A549 (cell line): ENCODE measurements around the gene SEMA6D. TPM values are rescaled to one million over a fixed set of nuclear protein-coding genes. Genes with fewer than 3 reads are reported as not detected.

Experiments
- ATAC-seq, 2 experiments: fragments of 200-7000 bp in 1 of 2; fragments of >200 bp in 1 of 2; cut with Nextera tagmentation in 1 of 2; cut with Tn5 transposase in 1 of 2; 3 replicates each; pipeline versions ENCODE4 v1.8.0 to v1.9.1; 2018 to 2020; ENCODE audit warnings: mild to moderate bottlenecking in 1 of 2, moderate library complexity in 1 of 2
- CTCF ChIA-PET: fragments of 300-600 bp; sonication (Branson Sonifier 250); formaldehyde crosslinking; extraction: SDS; loops from one replicate; lab custom pipeline; 2021; ENCODE audit warnings: antibody characterized with exemption, inconsistent platforms; lab: Yijun Ruan, JAX
- POLR2A ChIA-PET: fragments of 350-600 bp; formaldehyde crosslinking; extraction: SDS; loops from one replicate; lab custom pipeline; 2021; ENCODE audit warnings: antibody characterized with exemption, inconsistent platforms; lab: Yijun Ruan, JAX
- DNase-seq, 2 experiments: peaks; one replicate each; pipeline versions ENCODE4 v3.0.0 to v3.0.0-alpha.2; 2011 to 2016; ENCODE audit warnings: low read depth in 1 of 2, low spot score in 1 of 2
- FAIRE-seq: peaks from 2 replicates; lab custom pipeline; 2011; peaks lifted over from hg19 to GRCh38; lab: Jason Lieb, UNC
- H3K27ac ChIP-seq, 2 experiments: fragments of >200 bp; sonication (Bioruptor Twin); formaldehyde crosslinking; 3 replicates each; pipeline ENCODE4 v1.5.1; 2016 to 2017
- H3K4me1 ChIP-seq: fragments of >200 bp; sonication (Bioruptor Twin); formaldehyde crosslinking; 3 replicates; pipeline ENCODE4 v1.6.1; 2016
- H3K4me2 ChIP-seq: fragments of >200 bp; sonication (Bioruptor Twin); formaldehyde crosslinking; 3 replicates; pipeline ENCODE4 v1.6.1; 2016
- H3K4me3 ChIP-seq: fragments of >200 bp; sonication (Bioruptor Twin); formaldehyde crosslinking; 3 replicates; pipeline ENCODE4 v1.5.1; 2016
- H3K9me3 ChIP-seq: fragments of >200 bp; sonication (Bioruptor Twin); formaldehyde crosslinking; 3 replicates; pipeline ENCODE4 v1.6.1; 2016
- BHLHE40 ChIP-seq: IDR thresholded peaks from 2 replicates; pipeline ENCODE4 v1.6.1; 2012; ENCODE audit warnings: low read depth, low read length, inconsistent platforms
- CBX2 ChIP-seq: fragments of 200-600 bp; sonication (generic); IDR thresholded peaks from 2 replicates; pipeline ENCODE4 v1.6.1; 2016; ENCODE audit warnings: low read depth, mild to moderate bottlenecking, borderline replicate concordance
- CBX8 ChIP-seq: fragments of 200-600 bp; sonication (generic); IDR thresholded peaks from 2 replicates; pipeline ENCODE4 v1.6.1; 2016
- EHMT2 ChIP-seq: fragments of 200-600 bp; sonication (generic); IDR thresholded peaks from 2 replicates; pipeline ENCODE4 v1.6.1; 2016; ENCODE audit warnings: antibody characterized with exemption, low read depth, mild to moderate bottlenecking, moderate library complexity
- ESRRA ChIP-seq: fragments of 150-350 bp; IDR thresholded peaks from 2 replicates; pipeline ENCODE4 v1.6.1; 2014; ENCODE audit warnings: mild to moderate bottlenecking, low read length, borderline replicate concordance
- FOSB ChIP-seq: fragments of 250-450 bp; sonication (Bioruptor Pico); IDR thresholded peaks from 2 replicates; pipeline ENCODE4 v1.5.0; 2020; ENCODE audit warnings: mild to moderate bottlenecking, moderate library complexity
- FOSL2 ChIP-seq, 2 experiments: fragments of 450-650 bp in 1 of 2; fragments of >200 bp in 1 of 2; sonication (Bioruptor Twin) in 1 of 2; formaldehyde crosslinking; IDR thresholded peaks; 2 replicates each; pipeline versions ENCODE4 v1.5.0 to v1.6.1; 2016 to 2020; ENCODE audit warnings: mild to moderate bottlenecking in 1 of 2, moderate library complexity in 1 of 2
- HEYL ChIP-seq: fragments of 250-450 bp; sonication (Bioruptor Pico); IDR thresholded peaks from 2 replicates; pipeline ENCODE4 v1.8.0; 2021; ENCODE audit warnings: mild to moderate bottlenecking, moderate library complexity
- JUN ChIP-seq, 2 experiments: fragments of >200 bp; sonication (Bioruptor Twin); formaldehyde crosslinking; IDR thresholded peaks; 2 replicates in 1 of 2; 3 replicates in 1 of 2; pipeline ENCODE4 v1.6.1; 2016 to 2017
- JUNB ChIP-seq: fragments of >200 bp; sonication (Bioruptor Twin); formaldehyde crosslinking; IDR thresholded peaks from 2 replicates; pipeline ENCODE4 v1.6.1; 2016
- KDM1A ChIP-seq: fragments of 200-600 bp; sonication (generic); IDR thresholded peaks from 2 replicates; pipeline ENCODE4 v1.6.1; 2016; ENCODE audit warnings: low read depth, mild to moderate bottlenecking
- MAFK ChIP-seq: fragments of 450-650 bp; IDR thresholded peaks from 2 replicates; pipeline ENCODE4 v1.6.1; 2014; ENCODE audit not compliant: partially characterized antibody
- MAZ ChIP-seq: fragments of 150-350 bp; IDR thresholded peaks from 2 replicates; pipeline ENCODE4 v1.6.1; 2014; ENCODE audit warnings: antibody characterized with exemption, low read depth, low read length, borderline replicate concordance
- NR3C1 ChIP-seq: fragments of >200 bp; sonication (Bioruptor Twin); formaldehyde crosslinking; IDR thresholded peaks from 3 replicates; pipeline ENCODE4 v1.6.1; 2017
- PHF8 ChIP-seq: fragments of 200-600 bp; sonication (generic); IDR thresholded peaks from 2 replicates; pipeline ENCODE4 v1.6.1; 2016; ENCODE audit warnings: low read depth, mild to moderate bottlenecking, antibody characterized with exemption, moderate library complexity, borderline replicate concordance
- POLR2A ChIP-seq: IDR thresholded peaks from 2 replicates; pipeline ENCODE4 v1.6.1; 2012; ENCODE audit warnings: mild to moderate bottlenecking, low read length
- POLR2AphosphoS2 ChIP-seq: conservative IDR thresholded peaks from 2 replicates; pipeline ENCODE4 v1.6.1; 2012; ENCODE audit warnings: low read length, improper control_type of control experiment, inconsistent platforms
- RAD21 ChIP-seq, 2 experiments: fragments of >200 bp in 1 of 2; sonication (Bioruptor Twin) in 1 of 2; formaldehyde crosslinking in 1 of 2; IDR thresholded peaks in 1 of 2; conservative IDR thresholded peaks in 1 of 2; 2 replicates in 1 of 2; 3 replicates in 1 of 2; pipeline ENCODE4 v1.6.1; 2012 to 2018; ENCODE audit warnings: inconsistent platforms in 1 of 2
- RARB ChIP-seq: fragments of 250-450 bp; sonication (Bioruptor Pico); IDR thresholded peaks from 2 replicates; pipeline ENCODE4 v1.8.0; 2021; ENCODE audit warnings: mild to moderate bottlenecking, moderate library complexity
- RFX5 ChIP-seq: fragments of 450-650 bp; IDR thresholded peaks from 2 replicates; pipeline ENCODE4 v1.7.1; 2014; ENCODE audit warnings: antibody characterized with exemption, mild to moderate bottlenecking, moderate library complexity
- SMC3 ChIP-seq: fragments of >200 bp; sonication (Bioruptor Twin); formaldehyde crosslinking; IDR thresholded peaks from 3 replicates; pipeline ENCODE4 v1.6.1; 2018; ENCODE audit warnings: inconsistent platforms
- SREBF2 ChIP-seq: fragments of 450-650 bp; IDR thresholded peaks from 2 replicates; pipeline ENCODE4 v1.6.1; 2014; ENCODE audit warnings: mild to moderate bottlenecking, moderate library complexity
- TFCP2L1 ChIP-seq: fragments of 250-450 bp; sonication (Bioruptor Pico); IDR thresholded peaks from 2 replicates; pipeline ENCODE4 v1.5.0; 2021; ENCODE audit warnings: mild to moderate bottlenecking
- ZFP36 ChIP-seq: fragments of 450-650 bp; IDR thresholded peaks from 2 replicates; pipeline ENCODE4 v1.6.1; 2014; ENCODE audit warnings: borderline replicate concordance; ENCODE audit not compliant: partially characterized antibody
- WGBS: methylation state at CpG from one replicate; pipeline ENCODE4 v1.1.6; 2017; ENCODE audit errors: missing lambda C conversion rate; 5-methylcytosine and 5-hydroxymethylcytosine counted together
- polyA plus RNA-seq, 4 experiments: library from polyadenylated mRNA; depleted of rRNA in 3 of 4; stranded (reverse); fragments of >200 nt; fragmentation: RNase III in 1 of 4; extraction: RNeasy Plus Mini Kit Qiagen cat#74134 plus additional on column Dnase treatment in 1 of 4; gene quantifications; 2 replicates in 3 of 4; 3 replicates in 1 of 4; pipeline ENCODE4 v1.2.3, GENCODE V29; 2011 to 2017
- TF ChIP-seq, protein P1 (sequence below): IDR thresholded peaks from 2 replicates; pipeline ENCODE4 v1.6.1; 2012; ENCODE audit warnings: low read depth, borderline replicate concordance
- TF ChIP-seq, protein P2 (sequence below): IDR thresholded peaks from 2 replicates; pipeline ENCODE4 v1.6.1; 2012
- TF ChIP-seq, protein P3 (sequence below): fragments of 450-650 bp; IDR thresholded peaks from 2 replicates; pipeline ENCODE4 v1.6.1; 2014; ENCODE audit warnings: antibody characterized with exemption
- TF ChIP-seq, protein P4 (sequence below): fragments of 200-600 bp; sonication (generic); IDR thresholded peaks from 2 replicates; pipeline ENCODE4 v1.6.1; 2016; ENCODE audit warnings: antibody characterized with exemption, mild to moderate bottlenecking, moderate library complexity
- TF ChIP-seq, protein P5 (sequence below): fragments of >200 bp; sonication (Bioruptor Twin); formaldehyde crosslinking; IDR thresholded peaks from 3 replicates; pipeline ENCODE4 v1.5.1; 2016
- TF ChIP-seq, protein P6 (sequence below): fragments of 250-450 bp; sonication (Bioruptor Pico); IDR thresholded peaks from 2 replicates; pipeline ENCODE4 v1.5.0; 2020; ENCODE audit warnings: low read depth, mild to moderate bottlenecking, moderate library complexity
- TF ChIP-seq, protein P7 (sequence below): IDR thresholded peaks from 2 replicates; pipeline ENCODE4 v1.6.1; 2012

SEMA6D gene
- polyA plus RNA-seq, 2 of the 4 experiments (the other 2 are of a cell fraction) = not detected

DNA sequence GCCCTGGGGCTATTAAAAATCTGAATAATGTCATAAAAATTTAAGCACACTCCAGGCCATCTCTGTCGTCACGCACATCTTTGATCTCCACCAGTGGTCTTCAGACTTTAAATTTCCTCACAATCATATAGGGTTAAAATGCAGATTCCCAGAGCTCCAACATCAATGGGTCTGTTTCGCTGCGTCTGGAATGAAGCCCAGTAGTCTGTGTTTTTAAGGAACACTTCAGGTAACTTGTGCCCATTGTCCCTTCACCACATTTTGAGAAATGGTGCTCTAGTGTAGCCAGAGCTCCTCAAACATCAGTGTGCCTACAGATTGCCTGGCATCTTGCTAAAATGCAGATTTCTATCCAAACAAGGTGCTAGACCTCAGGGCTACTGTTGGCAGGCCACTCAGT, 9.8 kb downstream of the SEMA6D start:
- POLR2A ChIA-PET = no interaction called here
- no peak overlapping the region for H3K4me2 ChIP-seq
- no peak overlapping the region for H3K4me3 ChIP-seq
- 30% methylated on average over 4 of the region's 4 CpGs for WGBS
- no peaks in the 10 kb centered on the region for H3K9me3 ChIP-seq
- TF ChIP-seq NR3C1 (no peak), CBX2 (no peak), KDM1A (no peak), MAZ (no peak), HEYL (CRISPR knock-in tag) (no peak), PHF8 (no peak), EHMT2 (no peak), ZFP36 (no peak), JUN (IDR thresholded peaks at IDR 0.05) (no peak), FOSL2 (IDR thresholded peaks at IDR 0.05) (no peak), FOSL2 (CRISPR knock-in tag; IDR thresholded peaks at IDR 0.05) (no peak), BHLHE40 (no peak), SMC3 (no peak), RARB (CRISPR knock-in tag) (no peak)
- TF ChIP-seq, protein P1, sequence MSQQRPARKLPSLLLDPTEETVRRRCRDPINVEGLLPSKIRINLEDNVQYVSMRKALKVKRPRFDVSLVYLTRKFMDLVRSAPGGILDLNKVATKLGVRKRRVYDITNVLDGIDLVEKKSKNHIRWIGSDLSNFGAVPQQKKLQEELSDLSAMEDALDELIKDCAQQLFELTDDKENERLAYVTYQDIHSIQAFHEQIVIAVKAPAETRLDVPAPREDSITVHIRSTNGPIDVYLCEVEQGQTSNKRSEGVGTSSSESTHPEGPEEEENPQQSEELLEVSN = no peak
- TF ChIP-seq, protein P2, sequence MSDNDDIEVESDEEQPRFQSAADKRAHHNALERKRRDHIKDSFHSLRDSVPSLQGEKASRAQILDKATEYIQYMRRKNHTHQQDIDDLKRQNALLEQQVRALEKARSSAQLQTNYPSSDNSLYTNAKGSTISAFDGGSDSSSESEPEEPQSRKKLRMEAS = no peak
- TF ChIP-seq, protein P3, sequence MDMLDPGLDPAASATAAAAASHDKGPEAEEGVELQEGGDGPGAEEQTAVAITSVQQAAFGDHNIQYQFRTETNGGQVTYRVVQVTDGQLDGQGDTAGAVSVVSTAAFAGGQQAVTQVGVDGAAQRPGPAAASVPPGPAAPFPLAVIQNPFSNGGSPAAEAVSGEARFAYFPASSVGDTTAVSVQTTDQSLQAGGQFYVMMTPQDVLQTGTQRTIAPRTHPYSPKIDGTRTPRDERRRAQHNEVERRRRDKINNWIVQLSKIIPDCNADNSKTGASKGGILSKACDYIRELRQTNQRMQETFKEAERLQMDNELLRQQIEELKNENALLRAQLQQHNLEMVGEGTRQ = no peak
- TF ChIP-seq, protein P4, sequence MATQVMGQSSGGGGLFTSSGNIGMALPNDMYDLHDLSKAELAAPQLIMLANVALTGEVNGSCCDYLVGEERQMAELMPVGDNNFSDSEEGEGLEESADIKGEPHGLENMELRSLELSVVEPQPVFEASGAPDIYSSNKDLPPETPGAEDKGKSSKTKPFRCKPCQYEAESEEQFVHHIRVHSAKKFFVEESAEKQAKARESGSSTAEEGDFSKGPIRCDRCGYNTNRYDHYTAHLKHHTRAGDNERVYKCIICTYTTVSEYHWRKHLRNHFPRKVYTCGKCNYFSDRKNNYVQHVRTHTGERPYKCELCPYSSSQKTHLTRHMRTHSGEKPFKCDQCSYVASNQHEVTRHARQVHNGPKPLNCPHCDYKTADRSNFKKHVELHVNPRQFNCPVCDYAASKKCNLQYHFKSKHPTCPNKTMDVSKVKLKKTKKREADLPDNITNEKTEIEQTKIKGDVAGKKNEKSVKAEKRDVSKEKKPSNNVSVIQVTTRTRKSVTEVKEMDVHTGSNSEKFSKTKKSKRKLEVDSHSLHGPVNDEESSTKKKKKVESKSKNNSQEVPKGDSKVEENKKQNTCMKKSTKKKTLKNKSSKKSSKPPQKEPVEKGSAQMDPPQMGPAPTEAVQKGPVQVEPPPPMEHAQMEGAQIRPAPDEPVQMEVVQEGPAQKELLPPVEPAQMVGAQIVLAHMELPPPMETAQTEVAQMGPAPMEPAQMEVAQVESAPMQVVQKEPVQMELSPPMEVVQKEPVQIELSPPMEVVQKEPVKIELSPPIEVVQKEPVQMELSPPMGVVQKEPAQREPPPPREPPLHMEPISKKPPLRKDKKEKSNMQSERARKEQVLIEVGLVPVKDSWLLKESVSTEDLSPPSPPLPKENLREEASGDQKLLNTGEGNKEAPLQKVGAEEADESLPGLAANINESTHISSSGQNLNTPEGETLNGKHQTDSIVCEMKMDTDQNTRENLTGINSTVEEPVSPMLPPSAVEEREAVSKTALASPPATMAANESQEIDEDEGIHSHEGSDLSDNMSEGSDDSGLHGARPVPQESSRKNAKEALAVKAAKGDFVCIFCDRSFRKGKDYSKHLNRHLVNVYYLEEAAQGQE = no peak
- TF ChIP-seq, protein P5, sequence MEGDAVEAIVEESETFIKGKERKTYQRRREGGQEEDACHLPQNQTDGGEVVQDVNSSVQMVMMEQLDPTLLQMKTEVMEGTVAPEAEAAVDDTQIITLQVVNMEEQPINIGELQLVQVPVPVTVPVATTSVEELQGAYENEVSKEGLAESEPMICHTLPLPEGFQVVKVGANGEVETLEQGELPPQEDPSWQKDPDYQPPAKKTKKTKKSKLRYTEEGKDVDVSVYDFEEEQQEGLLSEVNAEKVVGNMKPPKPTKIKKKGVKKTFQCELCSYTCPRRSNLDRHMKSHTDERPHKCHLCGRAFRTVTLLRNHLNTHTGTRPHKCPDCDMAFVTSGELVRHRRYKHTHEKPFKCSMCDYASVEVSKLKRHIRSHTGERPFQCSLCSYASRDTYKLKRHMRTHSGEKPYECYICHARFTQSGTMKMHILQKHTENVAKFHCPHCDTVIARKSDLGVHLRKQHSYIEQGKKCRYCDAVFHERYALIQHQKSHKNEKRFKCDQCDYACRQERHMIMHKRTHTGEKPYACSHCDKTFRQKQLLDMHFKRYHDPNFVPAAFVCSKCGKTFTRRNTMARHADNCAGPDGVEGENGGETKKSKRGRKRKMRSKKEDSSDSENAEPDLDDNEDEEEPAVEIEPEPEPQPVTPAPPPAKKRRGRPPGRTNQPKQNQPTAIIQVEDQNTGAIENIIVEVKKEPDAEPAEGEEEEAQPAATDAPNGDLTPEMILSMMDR = no peak
- TF ChIP-seq, all 56 proteins: peak for 0
- no peak for DNase-seq
- ATAC-seq = no peak
- no peak for FAIRE-seq
- H3K27ac ChIP-seq = no peak overlapping the region
- H3K4me1 ChIP-seq = no peaks in the 10 kb centered on the region
- CTCF ChIA-PET = no interaction called here

DNA sequence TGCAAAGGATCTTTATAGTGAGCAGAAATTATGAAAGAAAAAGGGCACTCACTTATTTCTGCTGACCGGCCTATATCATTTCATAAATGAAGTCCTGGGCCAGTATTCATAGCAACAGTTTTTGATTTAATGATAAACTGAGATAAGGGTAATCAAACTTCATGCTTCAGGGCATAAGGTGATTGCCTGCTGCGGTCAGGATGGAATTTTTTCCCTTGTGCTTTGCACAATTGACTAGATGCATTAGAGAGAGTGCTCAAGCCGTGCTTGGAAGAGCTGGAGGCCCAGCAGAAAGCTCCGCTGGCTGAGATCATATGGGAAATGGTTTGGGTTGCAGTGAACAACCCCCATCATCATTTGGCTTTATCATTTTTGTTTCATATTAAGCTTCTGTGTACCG, 10.4 kb downstream of the SEMA6D start:
- ChIA-PET CTCF (no interaction called here), POLR2A (no interaction called here)
- Histone ChIP-seq H3K27ac (no peak overlapping the region), H3K4me2 (no peak overlapping the region), H3K4me1 (no peaks in the 10 kb centered on the region), H3K9me3 (no peaks in the 10 kb centered on the region), H3K4me3 (no peak overlapping the region)
- DNase-seq (no peak), FAIRE-seq (no peak), ATAC-seq (no peak)
- WGBS = 28% methylated on average over 5 of the region's 5 CpGs
- TF ChIP-seq FOSB (CRISPR knock-in tag) = no peak
- TF ChIP-seq CBX8 = no peak
- TF ChIP-seq JUNB = no peak
- TF ChIP-seq POLR2A = no peak
- no peak for TF ChIP-seq RAD21 (conservative IDR thresholded peaks at IDR 0.05 in 1 of 2, IDR thresholded peaks at IDR 0.05 in 1 of 2)
- TF ChIP-seq SREBF2 = no peak
- TF ChIP-seq, protein P6, sequence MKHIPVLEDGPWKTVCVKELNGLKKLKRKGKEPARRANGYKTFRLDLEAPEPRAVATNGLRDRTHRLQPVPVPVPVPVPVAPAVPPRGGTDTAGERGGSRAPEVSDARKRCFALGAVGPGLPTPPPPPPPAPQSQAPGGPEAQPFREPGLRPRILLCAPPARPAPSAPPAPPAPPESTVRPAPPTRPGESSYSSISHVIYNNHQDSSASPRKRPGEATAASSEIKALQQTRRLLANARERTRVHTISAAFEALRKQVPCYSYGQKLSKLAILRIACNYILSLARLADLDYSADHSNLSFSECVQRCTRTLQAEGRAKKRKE (CRISPR knock-in tag) = no peak
- no peak for TF ChIP-seq RARB (CRISPR knock-in tag)
- no peak for TF ChIP-seq EHMT2
- TF ChIP-seq POLR2AphosphoS2 = no peak
- TF ChIP-seq, protein P7, sequence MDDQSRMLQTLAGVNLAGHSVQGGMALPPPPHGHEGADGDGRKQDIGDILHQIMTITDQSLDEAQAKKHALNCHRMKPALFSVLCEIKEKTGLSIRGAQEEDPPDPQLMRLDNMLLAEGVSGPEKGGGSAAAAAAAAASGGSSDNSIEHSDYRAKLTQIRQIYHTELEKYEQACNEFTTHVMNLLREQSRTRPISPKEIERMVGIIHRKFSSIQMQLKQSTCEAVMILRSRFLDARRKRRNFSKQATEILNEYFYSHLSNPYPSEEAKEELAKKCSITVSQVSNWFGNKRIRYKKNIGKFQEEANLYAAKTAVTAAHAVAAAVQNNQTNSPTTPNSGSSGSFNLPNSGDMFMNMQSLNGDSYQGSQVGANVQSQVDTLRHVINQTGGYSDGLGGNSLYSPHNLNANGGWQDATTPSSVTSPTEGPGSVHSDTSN = no peak
- no peak for TF ChIP-seq TFCP2L1 (CRISPR knock-in tag)
- TF ChIP-seq MAFK = no peak
- TF ChIP-seq ESRRA = no peak
- no peak for TF ChIP-seq PHF8
- no peak for TF ChIP-seq MAZ
- no peak for TF ChIP-seq RFX5
